DOHH2 (cell line): Measurements from ENCODE around the gene CCDC158.

Source experiments
- H3F3A ChIP-seq: fragments of 200-600 bp; sonication (generic), shearing (Covaris generic); 2 replicates; pipeline ENCODE4 v1.6.0; 2016; ENCODE audit warnings: antibody characterized with exemption, mild to moderate bottlenecking; ENCODE audit not compliant: control insufficient read depth, insufficient read depth
- H3K27ac ChIP-seq: fragments of 200-600 bp; sonication (generic); 2 replicates; pipeline ENCODE4 v1.5.1; 2014; ENCODE audit warnings: low read depth, mild to moderate bottlenecking, low read length, moderate library complexity
- H3K27me3 ChIP-seq: fragments of 200-600 bp; sonication (generic); 2 replicates; pipeline ENCODE4 v1.6.1; 2014; ENCODE audit warnings: mild to moderate bottlenecking, low read length, mixed read lengths; ENCODE audit not compliant: control insufficient read depth
- H3K36me3 ChIP-seq: fragments of 200-600 bp; sonication (generic); 2 replicates; pipeline ENCODE4 v1.6.1; 2014; ENCODE audit warnings: mild to moderate bottlenecking, low read length, moderate library complexity, mixed read lengths; ENCODE audit not compliant: control insufficient read depth
- H3K4me1 ChIP-seq: fragments of 200-600 bp; sonication (generic); 2 replicates; pipeline ENCODE4 v1.6.1; 2014; ENCODE audit warnings: mild to moderate bottlenecking, low read length, mixed read lengths; ENCODE audit not compliant: control insufficient read depth
- H3K4me2 ChIP-seq: fragments of 200-600 bp; sonication (generic); 2 replicates; pipeline ENCODE4 v1.6.0; 2014; ENCODE audit warnings: mild to moderate bottlenecking, low read length, moderate library complexity
- H3K4me3 ChIP-seq: fragments of 200-600 bp; sonication (generic); 2 replicates; pipeline ENCODE4 v1.5.1; 2014; ENCODE audit warnings: mild to moderate bottlenecking, low read length, mixed read lengths
- H3K79me2 ChIP-seq: fragments of 200-600 bp; sonication (generic); 2 replicates; pipeline ENCODE4 v1.6.1; 2014; ENCODE audit warnings: mild to moderate bottlenecking, low read length, mixed read lengths; ENCODE audit not compliant: control insufficient read depth
- H3K9me2 ChIP-seq: fragments of 200-600 bp; sonication (generic); replicated peaks from 2 replicates; pipeline ENCODE4 v1.6.1; 2014; ENCODE audit warnings: mild to moderate bottlenecking, low read length, mixed read lengths; ENCODE audit not compliant: control insufficient read depth
- H3K9me3 ChIP-seq: fragments of 200-600 bp; sonication (generic); 2 replicates; pipeline ENCODE4 v1.6.1; 2014; ENCODE audit warnings: antibody characterized with exemption, low read length, mixed read lengths; ENCODE audit not compliant: control insufficient read depth, insufficient read depth
- H4K20me1 ChIP-seq: fragments of 200-600 bp; sonication (generic); 2 replicates; pipeline ENCODE4 v1.6.0; 2014; ENCODE audit warnings: low read depth, mild to moderate bottlenecking, antibody characterized with exemption, low read length, moderate library complexity; ENCODE audit not compliant: control insufficient read depth, insufficient read depth
- CTCF ChIP-seq: fragments of 200-600 bp; sonication (generic); IDR thresholded peaks from one replicate; pipeline ENCODE4 v1.5.1; 2014; ENCODE audit warnings: antibody characterized with exemption, mild to moderate bottlenecking, low read depth, low read length; ENCODE audit not compliant: poor library complexity, severe bottlenecking
- EZH2phosphoT487 ChIP-seq: fragments of 200-600 bp; sonication (generic); IDR thresholded peaks from 2 replicates; pipeline ENCODE4 v1.6.1; 2017; ENCODE audit warnings: borderline replicate concordance, mild to moderate bottlenecking, antibody characterized with exemption, low read length, moderate library complexity, mixed read lengths

CCDC158 gene

GRCh38 chr4:76439491-76439890 is 18.6 kb upstream of the CCDC158 start:
- Histone ChIP-seq H3K79me2 (no peaks in the 10 kb centered on the region), H3K9me2 (no peaks in the 10 kb centered on the region), H3K27ac (no peak overlapping the region), H4K20me1 (no peaks in the 10 kb centered on the region), H3K27me3 (peaks cover 18% of the 10 kb centered on the region), H3K4me2 (no peak overlapping the region), H3K9me3 (no peaks in the 10 kb centered on the region), H3K4me1 (no peaks in the 10 kb centered on the region), H3K36me3 (no peaks in the 10 kb centered on the region), H3K4me3 (no peak overlapping the region), H3F3A (no peaks in the 10 kb centered on the region)
- TF ChIP-seq CTCF (no peak), EZH2phosphoT487 (no peak)

GRCh38 chr4:76435528-76436319 is 14.8 kb upstream of the CCDC158 start:
- Histone ChIP-seq H3K4me2 (no peak overlapping the region), H3K27ac (no peak overlapping the region), H3F3A (no peaks in the 10 kb centered on the region), H3K9me2 (no peaks in the 10 kb centered on the region), H3K4me3 (no peak overlapping the region), H3K27me3 (peaks cover 23% of the 10 kb centered on the region), H3K79me2 (no peaks in the 10 kb centered on the region), H3K4me1 (no peaks in the 10 kb centered on the region), H4K20me1 (no peaks in the 10 kb centered on the region), H3K36me3 (no peaks in the 10 kb centered on the region), H3K9me3 (no peaks in the 10 kb centered on the region)
- TF ChIP-seq EZH2phosphoT487 (no peak), CTCF (no peak)

GRCh38 chr4:76434901-76435527 is 14.1 kb upstream of the CCDC158 start, which contains the start of gene SHROOM3:
Gene SHROOM3, plus strand, starts transcription at chr4:76435229. Its CDS starts 824 bp downstream, at chr4:76436053.
- no peaks in the 10 kb centered on the region for H3K9me3 ChIP-seq
- no peak within 1 kb of the TSS for H3K4me3 ChIP-seq
- no peaks in the 10 kb centered on the region for H3K36me3 ChIP-seq
- H3K4me1 ChIP-seq: no peaks in the 10 kb centered on the region
- H3F3A ChIP-seq: no peaks in the 10 kb centered on the region
- H3K27me3 ChIP-seq: peaks cover 23% of the 10 kb centered on the region
- no peaks in the 10 kb centered on the region for H3K9me2 ChIP-seq
- H3K4me2 ChIP-seq: no peak within 1 kb of the TSS
- no peaks in the 10 kb centered on the region for H3K79me2 ChIP-seq
- TF ChIP-seq EZH2phosphoT487: no peak
- no peak for TF ChIP-seq CTCF
- no peaks in the 10 kb centered on the region for H4K20me1 ChIP-seq
- H3K27ac ChIP-seq: no peak within 1 kb of the TSS
